Measurements from ENCODE around the gene DCTN4.

The DCTN4 gene

GRCh38 chr5:150782850-150783249 is 24.0 kb upstream of the DCTN4 start:
- FAIRE-seq (no peak), DNase-seq (ENCODE audit: insufficient read length, low spot score) (no peak)
- TF ChIP-seq CTCF (IDR thresholded peaks at IDR 0.05; ENCODE audit: insufficient read depth, missing control alignments) = no peak

GRCh38 chr5:150781706-150782614 is 23.1 kb upstream of the DCTN4 start:
- no peak for TF ChIP-seq CTCF (IDR thresholded peaks at IDR 0.05; ENCODE audit: insufficient read depth, missing control alignments)
- DNase-seq (ENCODE audit: insufficient read length, low spot score) (no peak), FAIRE-seq (no peak)

GRCh38 chr5:150780816-150781221 is 22.0 kb upstream of the DCTN4 start:
- DNase-seq (ENCODE audit: insufficient read length, low spot score) = no peak
- no peak for TF ChIP-seq CTCF (IDR thresholded peaks at IDR 0.05; ENCODE audit: insufficient read depth, missing control alignments)
- no peak for FAIRE-seq

GRCh38 chr5:150780187-150780692 is 21.4 kb upstream of the DCTN4 start:
- no peak for DNase-seq (ENCODE audit: insufficient read length, low spot score)

GRCh38 chr5:150779397-150780186 is 20.8 kb upstream of the DCTN4 start:
- no peak for TF ChIP-seq CTCF (IDR thresholded peaks at IDR 0.05; ENCODE audit: insufficient read depth, missing control alignments)
- no peak for FAIRE-seq
- no peak for DNase-seq (ENCODE audit: insufficient read length, low spot score)

More at GRCh38 chr5:150780187-150780692, 21.4 kb upstream of the DCTN4 start:
- FAIRE-seq = no peak
- TF ChIP-seq CTCF (IDR thresholded peaks at IDR 0.05; ENCODE audit: insufficient read depth, missing control alignments) = no peak

- TF ChIP-seq CTCF (IDR thresholded peaks at IDR 0.05; ENCODE audit: insufficient read depth, missing control alignments) = peak; percentile 51
- FAIRE-seq = no peak
- DNase-seq (ENCODE audit: insufficient read length, low spot score) = no peak
These were observed 19.9 kb upstream of the DCTN4 start, which contains the start of gene SMIM3 for GRCh38 chr5:150778517-150779396. SMIM3 (plus strand) TSS chr5:150778757; CDS start chr5:150795441, 16,684 bp downstream.

Measured in D721Med (cell line).